OCI-LY1 (cell line): ENCODE results near the gene SPSB3.

Experiments used
- H2AFZ ChIP-seq: fragments of 200-600 bp; sonication (generic), shearing (Covaris generic); 2 replicates; pipeline ENCODE4 v1.6.0; 2014; ENCODE audit warnings: antibody characterized with exemption, mild to moderate bottlenecking, low read length
- H3F3A ChIP-seq: fragments of 200-600 bp; sonication (generic), shearing (Covaris generic); 2 replicates; pipeline ENCODE4 v1.6.0; 2014; ENCODE audit warnings: mild to moderate bottlenecking, antibody characterized with exemption, low read length, moderate library complexity; ENCODE audit not compliant: insufficient read depth
- H3K27ac ChIP-seq: fragments of 200-600 bp; sonication (generic); 2 replicates; pipeline ENCODE4 v1.5.1; 2014; ENCODE audit warnings: low read length, mixed run types, mild to moderate bottlenecking, low read depth; ENCODE audit not compliant: poor library complexity, severe bottlenecking
- H3K27me3 ChIP-seq: fragments of 200-600 bp; sonication (generic); 2 replicates; pipeline ENCODE4 v1.6.0; 2014; ENCODE audit warnings: antibody characterized with exemption, mild to moderate bottlenecking, low read length, moderate library complexity; ENCODE audit not compliant: insufficient read depth
- H3K36me3 ChIP-seq: fragments of 200-600 bp; sonication (generic); 2 replicates; pipeline ENCODE4 v1.6.1; 2014; ENCODE audit warnings: mild to moderate bottlenecking, antibody characterized with exemption, low read length, moderate library complexity, mixed read lengths; ENCODE audit not compliant: insufficient read depth
- H3K4me1 ChIP-seq: fragments of 200-600 bp; sonication (generic); 2 replicates; pipeline ENCODE4 v1.5.1; 2014; ENCODE audit warnings: mild to moderate bottlenecking, low read length, moderate library complexity; ENCODE audit not compliant: insufficient read depth, severe bottlenecking
- H3K4me2 ChIP-seq: fragments of 200-600 bp; sonication (generic), shearing (Covaris generic); 2 replicates; pipeline ENCODE4 v1.6.1; 2014; ENCODE audit warnings: low read length
- H3K4me3 ChIP-seq: fragments of 200-600 bp; sonication (generic); 2 replicates; pipeline ENCODE4 v1.5.1; 2014; ENCODE audit warnings: low read length, low read depth, mild to moderate bottlenecking, mixed read lengths; ENCODE audit not compliant: poor library complexity, severe bottlenecking
- H3K79me2 ChIP-seq: fragments of 200-600 bp; shearing (Covaris generic); 2 replicates; pipeline ENCODE4 v1.6.1; 2016; ENCODE audit warnings: mixed run types, low read length, mixed read lengths; ENCODE audit not compliant: insufficient read depth
- H3K9ac ChIP-seq: fragments of 200-600 bp; sonication (generic), shearing (Covaris generic); 2 replicates; pipeline ENCODE4 v1.6.1; 2014; ENCODE audit warnings: mild to moderate bottlenecking, low read length, mixed read lengths
- H3K9me2 ChIP-seq: fragments of 200-600 bp; sonication (generic), shearing (Covaris generic); 2 replicates; pipeline ENCODE4 v1.6.1; 2014; ENCODE audit warnings: low read depth, mild to moderate bottlenecking, low read length, mixed read lengths
- H3K9me3 ChIP-seq: fragments of 200-600 bp; shearing (Covaris generic); 2 replicates; pipeline ENCODE4 v1.6.1; 2014; ENCODE audit warnings: low read length, mixed read lengths
- H4K20me1 ChIP-seq: fragments of 200-600 bp; sonication (generic), shearing (Covaris generic); 2 replicates; pipeline ENCODE4 v1.6.0; 2016; ENCODE audit warnings: mild to moderate bottlenecking, low read length; ENCODE audit not compliant: insufficient read depth
- EZH2 ChIP-seq: fragments of 200-600 bp; sonication (generic), shearing (Covaris generic); IDR thresholded peaks from 2 replicates; pipeline ENCODE4 v1.8.0; 2017; ENCODE audit warnings: borderline replicate concordance, mixed run types, mild to moderate bottlenecking, antibody characterized with exemption, low read length, moderate library complexity, mixed read lengths
- TF ChIP-seq, protein P1 (sequence below): fragments of 200-600 bp; sonication (generic), shearing (Covaris generic); IDR thresholded peaks from 2 replicates; pipeline ENCODE4 v1.5.1; 2017; ENCODE audit warnings: mild to moderate bottlenecking, antibody characterized with exemption, low read length, moderate library complexity, mixed read lengths

SPSB3 gene

DNA sequence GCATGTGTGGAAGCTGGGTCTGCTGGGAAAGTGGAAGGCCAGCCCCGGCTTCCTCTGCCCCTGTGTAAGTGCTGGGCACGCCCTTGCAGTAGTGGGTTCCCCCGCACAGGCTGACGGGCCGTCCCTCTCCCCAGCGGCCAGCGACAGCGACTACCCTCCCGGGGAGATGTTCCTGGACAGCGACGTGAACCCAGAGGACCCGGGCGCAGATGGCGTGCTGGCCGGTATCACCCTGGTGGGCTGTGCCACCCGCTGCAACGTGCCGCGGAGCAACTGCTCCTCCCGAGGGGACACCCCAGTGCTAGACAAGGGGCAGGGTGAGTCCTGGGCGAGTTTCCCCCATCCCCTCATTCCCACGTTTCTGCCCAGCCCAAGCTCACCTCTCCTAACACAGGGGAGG is 16.5 kb downstream of the SPSB3 start:
- Histone ChIP-seq H3K4me1 (peaks cover 10% of the 10 kb centered on the region), H3K9me2 (no peaks in the 10 kb centered on the region), H3K4me3 (no peak overlapping the region), H3K79me2 (no peaks in the 10 kb centered on the region), H3K9me3 (no peaks in the 10 kb centered on the region), H3K4me2 (no peak overlapping the region), H3K36me3 (peaks cover 83% of the 10 kb centered on the region), H3K27me3 (no peaks in the 10 kb centered on the region), H4K20me1 (no peaks in the 10 kb centered on the region), H3K9ac (no peak overlapping the region), H2AFZ (no peak overlapping the region), H3F3A (no peaks in the 10 kb centered on the region), H3K27ac (no peak overlapping the region)
- TF ChIP-seq, protein P1, sequence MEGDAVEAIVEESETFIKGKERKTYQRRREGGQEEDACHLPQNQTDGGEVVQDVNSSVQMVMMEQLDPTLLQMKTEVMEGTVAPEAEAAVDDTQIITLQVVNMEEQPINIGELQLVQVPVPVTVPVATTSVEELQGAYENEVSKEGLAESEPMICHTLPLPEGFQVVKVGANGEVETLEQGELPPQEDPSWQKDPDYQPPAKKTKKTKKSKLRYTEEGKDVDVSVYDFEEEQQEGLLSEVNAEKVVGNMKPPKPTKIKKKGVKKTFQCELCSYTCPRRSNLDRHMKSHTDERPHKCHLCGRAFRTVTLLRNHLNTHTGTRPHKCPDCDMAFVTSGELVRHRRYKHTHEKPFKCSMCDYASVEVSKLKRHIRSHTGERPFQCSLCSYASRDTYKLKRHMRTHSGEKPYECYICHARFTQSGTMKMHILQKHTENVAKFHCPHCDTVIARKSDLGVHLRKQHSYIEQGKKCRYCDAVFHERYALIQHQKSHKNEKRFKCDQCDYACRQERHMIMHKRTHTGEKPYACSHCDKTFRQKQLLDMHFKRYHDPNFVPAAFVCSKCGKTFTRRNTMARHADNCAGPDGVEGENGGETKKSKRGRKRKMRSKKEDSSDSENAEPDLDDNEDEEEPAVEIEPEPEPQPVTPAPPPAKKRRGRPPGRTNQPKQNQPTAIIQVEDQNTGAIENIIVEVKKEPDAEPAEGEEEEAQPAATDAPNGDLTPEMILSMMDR, result no peak
- no peak for TF ChIP-seq EZH2

- H3K4me1 ChIP-seq, result peaks cover 1% of the 10 kb centered on the region
- no peaks in the 10 kb centered on the region for H3K79me2 ChIP-seq
- no peaks in the 10 kb centered on the region for H3K9me2 ChIP-seq
- H3K27ac ChIP-seq, result no peak overlapping the region
- H3K4me2 ChIP-seq, result no peak overlapping the region
- H3F3A ChIP-seq, result no peaks in the 10 kb centered on the region
- H3K9ac ChIP-seq, result no peak overlapping the region
- no peak for TF ChIP-seq EZH2
- TF ChIP-seq, protein P1, result no peak
- H3K9me3 ChIP-seq, result no peaks in the 10 kb centered on the region
- no peaks in the 10 kb centered on the region for H3K27me3 ChIP-seq
- H4K20me1 ChIP-seq, result no peaks in the 10 kb centered on the region
- no peak overlapping the region for H2AFZ ChIP-seq
- no peak overlapping the region for H3K4me3 ChIP-seq
- peaks cover 80% of the 10 kb centered on the region for H3K36me3 ChIP-seq
Observed at GRCh38 chr16:1764971-1765370, 17.4 kb downstream of the SPSB3 start.

DNA sequence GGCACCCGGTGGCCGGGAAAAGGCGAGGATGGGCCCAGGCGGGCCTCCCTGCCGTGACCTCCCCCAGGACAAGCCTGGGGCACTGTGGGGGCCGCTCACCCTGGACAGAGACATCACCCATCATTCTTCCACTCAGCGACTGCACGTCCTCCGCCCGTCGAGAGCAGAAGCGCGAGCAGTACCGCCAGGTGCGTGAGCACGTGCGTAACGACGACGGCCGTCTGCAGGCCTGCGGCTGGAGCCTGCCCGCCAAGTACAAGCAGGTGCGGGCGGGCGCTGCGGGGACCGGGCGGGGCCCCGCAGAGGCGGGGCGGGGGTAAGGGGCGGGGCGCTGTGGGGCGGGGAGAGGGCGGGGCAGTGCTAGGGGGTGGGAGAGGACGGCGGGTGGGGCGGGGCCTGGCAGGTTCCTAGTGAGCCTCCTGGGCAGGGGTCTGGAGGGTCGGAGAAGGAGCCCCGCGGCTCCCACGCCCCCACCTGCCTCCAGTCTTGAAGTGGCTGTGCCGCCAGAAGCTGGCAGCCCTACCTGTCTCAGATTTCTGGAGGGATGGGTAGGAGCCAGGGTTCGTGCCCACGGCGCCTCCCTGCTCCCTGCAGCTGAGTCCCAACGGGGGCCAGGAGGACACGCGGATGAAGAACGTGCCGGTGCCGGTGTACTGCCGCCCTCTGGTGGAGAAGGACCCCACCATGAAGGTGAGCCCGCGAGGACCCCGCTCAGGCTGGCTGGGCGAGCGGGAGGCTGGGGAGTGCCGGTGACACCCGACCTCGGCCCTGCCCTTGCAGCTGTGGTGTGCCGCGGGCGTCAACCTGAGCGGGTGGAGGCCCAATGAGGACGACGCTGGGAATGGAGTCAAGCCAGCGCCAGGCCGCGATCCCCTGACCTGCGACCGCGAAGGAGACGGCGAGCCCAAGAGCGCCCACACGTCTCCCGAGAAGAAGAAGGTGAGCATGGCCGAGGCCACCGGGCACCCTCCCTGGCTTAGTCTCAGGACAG is 18.6 kb downstream of the SPSB3 start:
- Histone ChIP-seq H2AFZ (no peak overlapping the region), H3K36me3 (peaks cover 73% of the 10 kb centered on the region), H3K9me2 (no peaks in the 10 kb centered on the region), H3K9me3 (no peaks in the 10 kb centered on the region), H3K79me2 (no peaks in the 10 kb centered on the region), H3K4me1 (no peaks in the 10 kb centered on the region), H3F3A (no peaks in the 10 kb centered on the region), H3K4me3 (no peak overlapping the region), H3K4me2 (no peak overlapping the region), H4K20me1 (no peaks in the 10 kb centered on the region), H3K9ac (no peak overlapping the region), H3K27me3 (no peaks in the 10 kb centered on the region), H3K27ac (peak overlapping the region; percentile 11)
- TF ChIP-seq, protein P1, result peak; percentile 44; the same call in 1 of the 2 replicates
- no peak for TF ChIP-seq EZH2
